NCI-H1417 (cell line): Measurements from ENCODE around the gene CCNYL1.
A peak's percentile ranks its signal among the peaks of the same experiment; 100 is the strongest.

Experiments used
- DNase-seq, 3 experiments: peaks; one replicate each; lab custom pipeline; 2025; lab: John Stamatoyannopoulos, UW

CCNYL1 gene

GRCh38 chr2:207791579-207792243 is 80.3 kb downstream of the CCNYL1 start:
- DNase-seq: no peak

- no peak for DNase-seq
These were observed 80.9 kb downstream of the CCNYL1 start for GRCh38 chr2:207792244-207792785.

GRCh38 chr2:207796585-207797350 is 85.3 kb downstream of the CCNYL1 start:
- peak; percentile 81 to 97 (median 92) for DNase-seq

- peak in 2 of 3 experiments; percentile 39 to 78 for DNase-seq
These were observed 89.8 kb downstream of the CCNYL1 start for GRCh38 chr2:207801259-207801658.

- DNase-seq: no peak
These were observed 91.2 kb downstream of the CCNYL1 start for GRCh38 chr2:207802650-207803049.
